ENCODE measurements around the gene ANK2.
"Not testable (repeated sequence)": the region's sequence is repeated elsewhere in the genome, so short reads cannot be mapped to it uniquely, and the experiment has no call there.

The ANK2 gene

DNA sequence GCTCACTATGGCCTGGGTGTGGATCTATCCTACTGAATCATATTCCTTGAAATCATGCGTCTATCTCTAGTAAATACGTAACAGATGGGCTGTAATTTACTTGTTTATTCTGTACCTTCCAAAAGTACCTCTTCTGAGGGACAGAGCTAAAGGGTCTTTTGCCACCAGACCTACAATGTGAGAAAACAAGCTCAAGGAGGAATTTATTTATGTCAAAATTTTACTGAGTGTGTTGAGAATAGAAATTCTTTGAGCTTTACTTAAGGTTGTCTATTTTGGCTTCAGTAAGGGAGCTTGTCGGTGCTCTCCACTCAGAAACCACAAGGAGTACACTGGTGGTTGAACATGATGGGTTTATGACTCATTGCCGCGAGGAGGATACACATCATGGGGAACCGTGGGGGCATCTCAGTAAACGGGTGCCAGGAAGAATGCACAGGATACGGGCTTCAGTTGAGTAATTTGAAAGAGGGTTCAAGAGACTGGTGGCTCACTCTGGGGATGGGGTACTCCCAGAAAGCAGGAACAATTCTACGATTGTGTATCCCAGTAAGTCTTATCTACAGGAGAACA, 3.0 kb downstream of the ANK2 start:
- DNase-seq = no peak

DNA sequence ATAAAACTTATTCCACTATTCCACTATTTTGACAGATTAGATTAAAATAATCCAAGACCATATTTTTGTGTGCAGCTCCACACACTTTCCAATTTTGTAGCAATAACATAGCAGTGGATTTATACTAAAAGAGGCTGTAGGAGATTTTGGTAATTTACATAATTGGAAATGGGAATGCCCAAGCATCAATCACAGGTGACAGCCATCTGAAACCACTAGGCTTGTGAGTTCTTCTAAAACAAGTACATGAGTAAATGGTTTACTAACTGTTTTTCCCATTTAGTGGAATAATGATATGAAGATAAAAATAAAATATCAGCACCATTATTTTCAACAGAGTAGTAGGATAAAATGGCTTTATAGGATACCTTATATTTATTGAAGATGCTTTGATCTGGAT, 4.4 kb downstream of the ANK2 start:
- DNase-seq = no peak

DNA sequence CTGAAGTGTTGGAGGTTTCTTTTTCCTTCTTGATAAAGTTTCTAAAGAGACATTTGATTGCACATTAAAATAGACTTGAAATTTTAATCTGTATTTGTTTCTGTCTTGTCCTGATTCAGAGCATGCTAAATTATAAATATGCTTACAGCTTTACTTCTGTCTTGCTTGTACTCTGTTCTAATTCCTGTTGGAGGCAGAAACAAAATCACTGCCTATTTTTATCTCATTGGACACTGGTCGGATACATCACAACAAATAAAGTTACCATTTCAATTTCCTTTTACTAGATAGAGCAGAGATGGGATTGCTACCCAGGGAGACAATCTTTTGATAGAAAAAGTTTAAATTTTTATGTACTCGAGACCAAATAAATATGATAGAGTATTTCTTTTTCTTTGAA, 6.9 kb downstream of the ANK2 start:
- no peak for DNase-seq

DNA sequence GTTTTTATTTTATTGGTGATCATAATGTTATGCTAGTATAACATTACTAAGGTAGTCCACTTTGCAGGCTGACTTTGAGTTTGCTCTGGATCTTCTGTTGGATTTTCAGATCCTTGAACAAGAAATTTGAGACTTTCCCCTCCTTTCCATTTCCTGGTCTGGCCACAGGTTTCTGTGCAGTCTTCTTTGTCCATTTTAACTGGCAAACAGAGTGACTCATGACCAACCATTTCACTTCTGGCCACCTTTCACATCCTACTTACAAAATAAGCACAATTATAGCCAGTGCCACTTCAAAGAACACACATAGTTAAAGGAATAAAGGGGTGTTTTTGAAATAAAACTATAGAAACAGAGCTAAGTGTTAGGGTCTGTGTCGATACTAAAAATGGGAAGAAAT, 8.4 kb downstream of the ANK2 start:
- no peak for DNase-seq

DNA sequence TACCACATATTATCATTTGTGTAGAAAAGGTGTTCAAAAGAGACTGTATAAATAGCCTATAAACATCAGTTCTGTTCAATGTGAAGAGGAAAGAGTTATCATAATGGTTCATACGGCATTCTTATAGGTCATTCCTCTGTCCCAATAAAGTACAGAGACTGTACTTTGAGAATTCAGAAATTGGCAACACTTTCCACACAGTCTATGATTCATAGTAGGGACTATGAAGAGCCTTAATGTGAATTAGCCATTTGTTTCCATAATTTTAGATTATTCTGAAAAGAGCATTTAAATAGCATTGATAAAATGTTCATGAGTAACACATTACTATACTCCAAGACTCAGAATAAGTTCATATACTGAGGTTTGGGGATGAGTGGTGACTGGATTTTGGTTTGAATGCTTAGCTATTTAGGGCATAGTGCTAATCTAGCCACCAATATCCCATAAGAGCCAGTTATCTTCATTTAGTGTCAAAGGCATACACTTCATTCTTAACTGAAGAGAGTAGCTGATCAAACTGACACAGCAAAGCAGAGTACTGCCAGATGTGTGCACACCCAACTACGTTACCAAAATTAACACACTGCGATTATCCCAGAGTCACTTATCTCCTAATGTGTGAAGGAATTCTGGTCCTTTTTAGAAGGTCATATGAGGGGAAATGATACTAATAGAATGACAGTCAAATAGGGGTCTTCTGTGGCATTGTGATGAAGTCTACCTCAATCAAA, 10.2 kb downstream of the ANK2 start:
- no peak for DNase-seq

DNA sequence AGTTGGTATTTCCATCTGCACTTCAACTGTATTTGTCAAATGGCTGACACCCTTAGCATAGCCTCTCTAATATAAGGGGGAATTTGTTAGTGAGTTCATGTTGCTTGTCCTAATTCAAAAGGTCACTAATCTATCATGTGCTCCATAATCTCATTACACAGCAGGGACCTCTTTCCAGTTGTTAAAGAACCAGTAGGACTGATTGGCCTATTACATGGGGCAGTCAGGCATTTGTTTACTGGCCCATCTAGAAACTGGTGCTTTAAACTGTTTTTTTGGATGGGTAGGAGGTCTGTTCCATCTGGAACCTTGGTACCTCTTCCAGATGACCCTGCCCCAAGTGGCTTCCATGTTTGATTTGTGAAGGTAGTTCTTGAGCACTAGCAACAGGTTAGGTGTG, 11.4 kb downstream of the ANK2 start:
- no peak for DNase-seq

DNA sequence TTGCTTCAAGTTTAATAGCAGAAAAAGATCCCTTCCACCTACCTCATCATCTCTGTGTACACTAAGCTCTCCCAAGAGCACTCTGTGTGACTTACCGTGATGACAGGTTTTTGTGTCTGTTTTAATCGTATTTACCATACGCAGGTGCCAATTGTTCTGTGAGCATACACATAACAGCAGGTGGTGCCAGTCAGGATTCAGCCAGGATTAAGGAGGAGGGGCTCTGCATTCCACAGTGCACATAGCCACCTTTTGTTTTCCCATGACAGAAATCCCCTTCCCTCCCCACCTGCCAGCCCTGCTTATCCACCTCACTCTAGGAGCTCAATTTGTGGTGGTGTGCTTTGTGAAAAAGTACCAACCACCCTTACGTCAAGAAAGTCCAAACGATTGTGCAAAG, 14.8 kb downstream of the ANK2 start:
- no peak for DNase-seq

DNA sequence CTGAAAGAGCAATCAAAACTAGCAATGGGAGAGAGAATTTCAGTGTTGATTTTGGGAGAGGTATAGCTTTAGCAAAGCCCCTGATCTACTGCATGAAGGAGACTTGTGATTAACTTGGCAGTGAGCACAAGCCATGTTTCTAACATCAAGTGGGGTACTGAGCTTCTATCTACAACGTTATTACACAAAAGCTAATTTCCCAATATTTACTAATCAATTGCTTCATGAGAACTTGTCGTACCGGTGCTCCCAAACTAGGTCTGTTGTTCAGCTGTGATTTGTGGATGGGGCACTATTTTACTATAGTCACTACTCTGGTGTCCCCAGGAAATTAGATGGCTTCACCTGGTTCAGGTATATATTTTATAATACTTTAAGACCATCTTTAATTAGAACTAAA, 16.2 kb downstream of the ANK2 start:
- DNase-seq = no peak

DNA sequence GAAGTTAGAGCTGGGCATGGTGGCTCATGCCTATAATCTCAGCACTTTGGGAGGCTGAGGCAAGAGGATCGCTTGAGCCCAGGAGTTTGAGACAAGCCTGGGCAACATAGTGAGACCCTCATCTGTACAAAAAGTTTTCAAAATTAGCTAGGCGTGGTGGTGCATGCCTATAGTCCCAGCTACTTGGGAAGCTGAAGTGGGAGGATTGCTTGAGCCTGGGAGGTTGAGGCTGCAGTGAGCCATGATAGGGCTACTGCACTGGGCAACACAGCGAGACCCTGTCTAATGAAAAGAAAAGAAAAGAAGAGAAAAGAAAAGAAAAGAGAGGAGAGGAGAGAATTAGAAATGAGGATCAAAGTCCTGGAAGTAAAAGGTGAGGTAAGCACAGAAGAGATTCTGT, 19.3 kb downstream of the ANK2 start:
- not testable (repeated sequence) for DNase-seq

DNA sequence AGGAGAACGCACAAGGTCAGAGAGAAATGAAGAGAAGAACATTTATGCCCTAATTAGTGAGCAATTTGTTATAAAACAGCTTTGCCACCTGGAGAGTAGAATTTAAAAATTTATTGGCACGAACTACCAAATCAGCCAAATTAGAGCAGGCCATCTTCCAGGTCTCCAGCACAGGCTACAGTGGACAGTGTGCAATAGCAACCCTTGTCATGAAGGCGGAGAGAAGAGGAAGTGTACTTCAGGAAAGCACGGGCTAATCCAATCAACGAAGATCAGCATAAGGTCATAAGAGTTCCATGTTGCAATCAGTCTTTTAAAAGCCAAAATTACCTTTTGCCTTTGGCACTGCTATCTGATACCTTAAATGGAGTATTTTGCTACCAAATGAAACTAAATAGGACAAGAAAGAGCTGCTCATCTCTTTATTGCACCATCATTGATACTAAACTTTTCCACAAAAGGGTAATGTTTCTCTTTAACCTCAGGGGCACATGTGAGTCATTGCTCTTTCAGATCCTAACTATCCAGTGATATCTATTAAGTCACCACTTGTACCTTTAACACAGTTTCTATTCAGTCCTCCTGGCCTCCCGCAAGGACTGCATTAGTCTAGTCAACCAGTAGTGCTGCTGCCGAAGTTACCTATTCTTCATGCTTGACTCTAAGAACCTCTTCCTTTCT, 19.9 kb downstream of the ANK2 start:
- DNase-seq = no peak

DNA sequence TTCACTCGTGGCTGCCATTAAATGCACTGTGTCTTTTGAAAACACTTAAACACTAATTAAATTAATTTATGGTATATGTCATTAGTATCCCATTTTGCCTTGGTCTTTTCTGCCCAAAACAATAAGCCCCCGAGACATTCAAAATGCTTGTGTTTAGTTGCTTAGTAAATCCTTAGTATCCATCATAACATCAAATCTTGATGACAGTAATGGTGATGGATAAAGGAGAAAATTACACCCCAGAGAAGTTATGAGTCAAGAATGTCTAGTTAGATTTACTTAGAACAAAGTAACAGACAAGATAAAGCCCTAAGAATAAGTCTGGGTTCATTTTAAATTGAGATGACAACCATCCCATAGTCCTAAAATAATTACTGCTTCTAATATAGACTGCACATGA, 21.3 kb downstream of the ANK2 start:
- no peak for DNase-seq

DNA sequence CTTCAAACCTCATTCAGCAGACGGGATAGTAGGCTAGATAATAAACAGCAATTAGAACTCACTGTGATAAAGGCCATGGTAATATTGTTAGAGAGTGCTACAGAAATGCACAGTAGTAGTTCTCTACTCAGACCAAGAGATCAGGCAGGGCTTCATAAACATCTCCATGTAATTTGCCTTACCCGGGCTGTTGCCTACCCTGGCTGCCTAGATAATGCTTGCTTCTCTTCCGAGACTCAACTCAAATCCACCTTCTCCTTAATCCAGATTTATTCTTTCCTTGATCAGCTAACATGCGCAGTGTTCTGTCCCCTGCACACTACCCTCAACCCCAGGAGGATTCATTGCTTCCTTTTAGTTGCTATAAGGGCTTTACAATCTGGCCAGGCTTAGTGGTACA, 21.8 kb downstream of the ANK2 start:
- DNase-seq = no peak

DNA sequence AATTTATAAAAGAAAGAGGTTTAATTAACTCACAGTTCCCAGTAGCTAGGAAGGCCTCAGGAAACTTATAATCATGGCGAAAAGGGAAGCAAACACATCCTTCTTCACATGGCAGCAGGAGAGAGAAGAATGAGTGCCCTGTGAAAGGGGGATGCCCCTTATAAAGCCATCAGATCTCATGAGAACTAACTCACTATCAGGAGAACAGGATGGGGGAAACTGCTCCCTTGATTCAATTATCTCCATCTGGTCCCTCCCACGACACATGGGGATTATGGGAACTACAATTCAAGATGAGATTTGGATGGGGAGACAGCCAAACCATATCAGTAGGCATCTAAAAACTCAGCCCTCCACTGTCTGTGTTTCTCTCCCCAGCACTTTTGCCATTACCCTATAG, 22.4 kb downstream of the ANK2 start:
- no peak for DNase-seq

DNA sequence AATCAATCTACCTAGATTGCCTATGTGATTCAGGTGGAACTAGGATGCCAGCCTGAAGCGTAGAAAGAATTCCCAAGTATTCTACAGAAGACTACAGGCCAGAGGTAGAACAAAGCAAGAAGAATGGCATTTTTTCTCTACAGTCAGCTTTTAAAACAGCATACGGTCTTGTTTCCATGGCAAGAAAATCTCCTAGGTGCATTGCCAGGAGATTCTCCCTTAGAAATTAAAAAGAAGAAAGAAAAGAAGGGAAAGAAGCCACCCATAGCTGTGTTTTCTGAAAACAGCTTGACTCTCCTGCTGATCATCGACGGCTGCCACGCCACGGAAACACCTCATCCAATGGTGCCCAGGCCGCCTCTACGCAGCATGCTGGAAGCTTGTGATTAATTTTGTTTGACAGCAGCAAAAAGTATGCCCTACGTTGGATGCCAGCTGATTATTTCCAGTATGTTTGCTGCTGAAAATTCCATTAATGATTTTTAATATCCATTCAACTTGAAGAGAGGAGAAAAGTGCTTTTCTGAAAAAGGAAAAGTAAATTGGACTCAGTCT, 24.1 kb downstream of the ANK2 start:
- DNase-seq = no peak

DNA sequence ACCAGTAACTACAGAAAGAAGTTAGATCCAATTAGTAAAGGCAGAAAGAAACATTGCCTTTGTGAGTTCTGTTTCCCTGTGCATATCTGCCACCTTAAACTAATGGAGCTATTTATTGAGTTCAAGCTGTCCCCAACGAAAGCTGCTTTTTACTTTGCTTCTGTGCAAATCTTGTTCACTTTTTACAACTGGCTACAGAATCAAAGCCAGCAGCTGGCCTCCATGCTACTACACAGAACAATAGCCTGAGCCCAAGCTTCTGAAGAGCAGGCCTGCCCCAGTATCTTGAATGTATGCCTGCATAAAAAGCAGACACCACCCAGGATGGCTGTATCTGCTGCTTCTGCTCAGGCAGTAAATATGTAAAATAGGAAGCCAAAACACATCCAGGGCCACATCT, 28.1 kb downstream of the ANK2 start:
- no peak for DNase-seq

DNA sequence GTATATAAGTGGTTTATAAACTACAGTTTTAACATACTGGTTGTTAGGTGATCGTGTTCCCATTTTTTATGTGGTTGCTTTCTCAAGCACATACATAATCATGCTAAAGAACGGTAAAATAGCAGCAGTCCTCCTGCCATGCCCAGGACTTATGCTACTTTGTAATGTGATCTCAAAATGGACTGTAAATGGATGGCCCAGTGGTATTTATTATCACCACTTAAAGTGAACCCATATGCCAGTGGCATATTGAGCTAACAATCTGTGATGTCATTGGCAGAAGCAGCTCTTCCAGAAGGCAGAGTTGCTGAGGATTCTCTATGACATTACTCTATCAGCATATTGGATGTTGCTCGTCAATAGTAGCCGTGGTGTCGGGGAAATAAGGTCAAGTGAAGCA, 28.6 kb downstream of the ANK2 start:
- no peak for DNase-seq

DNA sequence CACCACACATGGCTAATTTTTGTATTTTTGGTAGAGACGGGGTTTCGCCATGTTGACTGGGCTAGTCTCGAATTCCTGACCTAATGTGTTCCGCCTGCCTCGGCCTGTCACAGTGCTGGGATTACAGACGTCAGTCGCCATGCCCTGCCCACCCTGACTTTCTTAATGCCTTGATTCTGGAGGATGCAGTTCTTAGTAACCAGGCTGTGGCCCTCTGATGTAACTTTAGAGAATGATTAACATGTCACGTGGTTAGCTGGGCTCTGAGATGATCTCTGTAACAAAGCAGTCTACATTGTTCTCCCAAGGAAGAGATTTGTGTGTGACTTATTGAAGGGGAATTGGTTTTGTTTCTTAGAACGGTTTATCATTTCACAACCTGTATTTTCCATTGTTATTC, 30.6 kb downstream of the ANK2 start:
- DNase-seq = no peak

DNA sequence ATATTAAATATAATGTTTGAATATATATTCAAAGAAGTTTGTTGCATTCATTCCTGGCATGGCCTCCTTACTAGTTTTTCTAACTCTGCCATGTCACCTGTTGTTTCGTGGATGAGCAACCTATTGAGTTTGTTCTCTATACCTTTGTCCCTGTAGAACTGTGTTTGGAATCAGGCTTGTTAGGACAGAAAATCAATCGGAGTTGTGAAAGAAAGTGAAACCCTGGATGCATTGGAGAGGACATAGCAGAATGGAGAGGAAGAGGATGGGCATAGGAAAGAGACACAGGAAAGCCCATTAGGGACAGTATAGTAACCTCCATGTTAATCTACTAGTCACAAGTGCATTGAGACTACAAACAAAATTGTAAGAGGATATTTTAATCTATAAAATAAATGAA, 31.2 kb downstream of the ANK2 start:
- DNase-seq = no peak

DNA sequence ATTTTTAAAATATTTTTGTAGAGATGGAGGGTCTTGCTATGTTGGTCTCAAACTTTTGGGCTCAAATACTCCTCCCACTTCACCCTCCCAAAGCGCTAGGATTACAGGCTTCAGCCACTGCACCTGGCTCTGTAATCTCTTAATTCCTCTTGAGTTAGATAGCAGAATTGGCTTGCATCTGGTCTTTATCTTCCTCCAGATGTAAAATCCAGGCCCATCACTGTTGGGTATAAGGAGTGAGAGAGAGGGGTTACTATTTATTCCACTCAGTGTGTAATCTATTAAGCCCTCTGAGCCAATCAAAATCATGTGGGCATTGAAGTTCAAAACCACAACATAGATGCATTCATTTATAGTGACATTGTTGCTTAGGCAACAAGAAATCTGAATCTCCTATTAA, 33.9 kb downstream of the ANK2 start:
- DNase-seq = no peak

DNA sequence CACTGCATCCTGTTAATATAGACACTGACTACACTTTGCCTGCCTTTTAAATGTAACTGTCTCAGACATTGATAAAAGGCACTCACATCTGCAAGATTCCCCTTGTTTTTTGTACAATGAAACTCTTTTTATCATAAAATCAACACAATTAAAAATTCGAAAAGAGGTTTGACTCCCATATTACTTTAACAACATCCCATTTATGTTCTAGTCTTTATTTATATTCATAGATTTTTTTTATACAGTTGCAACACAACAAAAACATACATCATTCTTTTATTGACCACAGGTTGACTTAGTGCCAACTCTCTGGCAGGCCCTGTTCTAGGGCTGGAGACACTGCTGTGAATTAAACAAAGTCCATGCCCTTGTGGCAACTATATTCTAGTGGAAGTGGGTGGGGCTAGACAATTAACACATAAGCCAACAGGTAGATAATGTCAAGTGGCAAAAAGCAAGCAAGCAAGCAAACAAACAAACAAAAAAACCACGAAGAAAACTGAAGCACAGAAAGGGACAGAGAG, 36.8 kb downstream of the ANK2 start:
- DNase-seq = no peak

DNA sequence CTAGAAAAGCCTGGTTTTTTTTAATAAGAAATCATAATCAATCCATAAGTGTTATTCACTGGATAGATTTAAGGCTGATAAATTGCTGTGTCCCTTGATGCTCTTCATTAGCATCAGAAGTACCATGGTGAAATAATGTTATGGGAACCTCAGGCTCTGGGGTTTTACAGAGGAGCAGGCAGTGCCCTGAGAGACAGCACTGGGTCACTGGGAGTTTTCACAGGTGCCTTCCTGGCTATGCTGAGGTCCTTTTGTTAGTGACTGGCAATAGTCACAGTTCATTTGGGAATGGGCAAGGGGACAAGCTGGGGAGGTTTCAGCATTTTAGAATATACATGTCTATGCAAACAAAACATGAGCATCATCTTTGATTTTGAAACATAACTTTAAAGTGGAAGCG, 38.6 kb downstream of the ANK2 start:
- no peak for DNase-seq

DNA sequence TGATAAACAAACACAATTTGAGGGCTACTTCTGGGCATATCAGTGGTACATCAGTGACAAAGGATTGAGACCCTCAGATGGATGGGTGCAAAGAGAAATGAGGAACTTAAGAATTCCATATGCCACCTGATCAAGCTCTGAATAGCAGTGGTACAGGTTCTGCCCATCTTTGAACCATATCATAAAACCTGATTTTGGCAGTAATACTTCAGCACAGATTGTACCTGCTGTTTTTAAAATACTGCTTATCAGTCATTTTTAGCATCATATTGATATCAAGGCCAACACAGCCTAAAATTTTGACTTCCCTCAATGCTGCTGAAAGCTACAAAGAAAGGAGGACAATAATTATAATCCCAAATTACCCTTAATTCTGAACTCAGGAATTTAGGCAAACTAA, 41.5 kb downstream of the ANK2 start:
- no peak for DNase-seq

DNA sequence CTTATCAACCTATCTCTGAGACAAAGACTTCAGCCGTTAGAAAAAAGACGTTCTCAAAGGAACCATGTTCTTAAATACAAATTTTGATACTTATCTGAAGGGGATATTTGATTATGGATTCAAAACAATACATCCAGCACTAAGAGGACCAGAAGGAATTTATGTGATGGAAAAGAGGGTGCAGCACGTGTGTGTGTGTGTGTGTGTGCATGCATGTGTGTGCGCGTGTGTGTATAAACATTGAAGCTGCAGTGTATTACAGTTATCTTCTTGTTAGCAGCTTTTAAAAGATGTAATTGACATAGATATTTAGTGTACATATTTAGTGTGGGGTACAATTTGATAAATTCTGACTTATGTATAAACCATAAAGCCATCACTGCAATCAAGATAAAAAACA, 44.9 kb downstream of the ANK2 start:
- no peak for DNase-seq

DNA sequence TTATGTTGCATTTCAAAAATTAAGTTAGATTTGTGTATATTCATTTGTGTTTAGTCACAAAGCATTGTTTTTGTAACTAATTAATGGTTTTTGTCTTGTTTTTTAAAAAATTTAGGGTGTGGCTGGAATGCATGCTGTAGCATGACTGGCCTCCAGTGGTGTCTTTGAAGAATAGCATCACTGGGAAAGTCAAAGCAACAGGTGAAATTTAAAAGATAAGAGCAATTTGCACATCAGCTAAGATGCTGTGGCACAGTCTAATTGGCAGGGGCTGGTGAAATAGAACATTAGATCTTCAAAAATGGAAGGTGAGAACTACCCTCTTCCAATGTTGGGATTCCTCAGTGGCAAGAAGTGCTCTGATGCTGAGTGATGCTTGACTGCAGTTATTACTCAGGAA, 45.3 kb downstream of the ANK2 start:
- DNase-seq = no peak
